ENCODE measurements around the gene ACOT7.

ACOT7 gene

GRCh38 chr1:6218375-6219164 is 175.0 kb downstream of the ACOT7 start:
- Histone ChIP-seq H3K4me1 (ENCODE audit: insufficient read depth, low read length, severe bottlenecking) (no peaks in the 10 kb centered on the region), H3K79me2 (ENCODE audit: insufficient read depth, low read length) (no peaks in the 10 kb centered on the region), H3K4me3 (ENCODE audit: low read depth, low read length, poor library complexity, severe bottlenecking) (no peak overlapping the region), H2AFZ (ENCODE audit: low read length) (no peak overlapping the region), H3K9me3 (ENCODE audit: low read length) (no peaks in the 10 kb centered on the region), H4K20me1 (ENCODE audit: insufficient read depth, low read length) (no peaks in the 10 kb centered on the region), H3K4me2 (ENCODE audit: low read length) (no peak overlapping the region), H3F3A (ENCODE audit: insufficient read depth, low read length) (no peaks in the 10 kb centered on the region), H3K36me3 (ENCODE audit: insufficient read depth, low read length) (peaks cover 28% of the 10 kb centered on the region), H3K9me2 (ENCODE audit: low read depth, low read length) (no peaks in the 10 kb centered on the region), H3K27me3 (ENCODE audit: insufficient read depth, low read length) (no peaks in the 10 kb centered on the region; the same call in 1 of the 2 replicates), H3K9ac (ENCODE audit: low read length) (no peak overlapping the region), H3K27ac (ENCODE audit: low read depth, low read length, poor library complexity, severe bottlenecking) (no peak overlapping the region)
- TF ChIP-seq EZH2 (IDR thresholded peaks at IDR 0.05; ENCODE audit: borderline replicate concordance, low read length) (no peak), CTCF (IDR thresholded peaks at IDR 0.05; ENCODE audit: low read length) (no peak)
